Activated gamma-delta T cell treated with anti-CD3 and anti-CD28 coated beads, Interleukin-2, amount 50 U/mL, for 16 hours (primary cell): Measurements from ENCODE around the gene OR2AG2.
"Not testable (repeated sequence)": the region's sequence is repeated elsewhere in the genome, so short reads cannot be mapped to it uniquely, and the experiment has no call there.

Experiments used
- DNase-seq: peaks from one replicate; pipeline ENCODE4 v3.0.0-alpha.2; 2020; ENCODE audit warnings: low read depth

Gene OR2AG2, protein sequence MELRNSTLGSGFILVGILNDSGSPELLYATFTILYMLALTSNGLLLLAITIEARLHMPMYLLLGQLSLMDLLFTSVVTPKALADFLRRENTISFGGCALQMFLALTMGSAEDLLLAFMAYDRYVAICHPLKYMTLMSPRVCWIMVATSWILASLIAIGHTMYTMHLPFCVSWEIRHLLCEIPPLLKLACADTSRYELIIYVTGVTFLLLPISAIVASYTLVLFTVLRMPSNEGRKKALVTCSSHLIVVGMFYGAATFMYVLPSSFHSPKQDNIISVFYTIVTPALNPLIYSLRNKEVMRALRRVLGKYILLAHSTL

DNA sequence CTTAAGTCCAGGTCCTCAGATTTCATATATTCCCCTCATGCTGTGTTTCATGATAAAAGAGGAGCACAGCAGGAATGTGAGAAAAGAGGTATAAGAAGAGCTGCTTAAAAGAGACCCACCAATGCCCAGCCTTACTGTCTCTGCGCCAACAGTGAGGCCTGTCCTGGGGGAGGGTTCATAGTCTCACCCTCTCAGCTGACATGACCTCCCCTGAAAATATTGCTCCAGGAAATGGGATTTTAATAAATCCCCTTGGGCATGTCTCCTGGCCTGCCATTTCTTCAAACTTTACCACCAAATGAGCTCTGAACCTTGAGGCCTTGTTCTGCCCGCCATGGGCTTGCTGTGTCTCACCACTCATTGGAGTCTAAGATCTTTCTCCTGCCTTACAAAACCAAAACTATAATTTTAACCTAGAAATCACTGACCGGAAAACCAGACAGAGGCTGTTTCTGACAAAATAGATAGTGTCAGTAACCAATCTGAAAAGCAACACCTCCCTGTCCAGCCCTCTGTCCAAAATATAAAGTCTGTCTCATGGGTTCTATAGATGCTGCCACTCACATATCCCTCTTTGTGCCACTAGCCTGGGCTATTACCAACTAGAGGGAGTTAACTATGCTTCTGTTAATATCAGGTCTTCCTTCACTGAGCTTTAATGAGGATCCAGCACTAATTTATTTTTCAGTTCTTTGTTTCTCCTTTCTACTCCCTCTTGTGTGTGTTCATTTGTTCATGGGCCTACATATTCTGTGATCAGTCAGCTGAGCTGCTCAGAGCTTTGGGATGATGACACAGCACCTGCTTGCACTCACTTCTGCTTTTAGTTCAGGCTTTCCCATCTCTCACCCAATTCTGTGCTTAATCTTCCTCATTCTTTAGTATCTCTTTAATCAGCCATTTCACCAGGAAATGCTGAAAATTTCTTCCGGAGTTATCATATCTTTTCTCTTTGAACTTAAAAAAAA lies at the start of gene OR2AG2:
TSS of gene OR2AG2 (minus strand) at position 51 of the 968 bp plus-strand sequence. CDS start 3,019 bp downstream, outside the sequence.
- no peak for DNase-seq

DNA sequence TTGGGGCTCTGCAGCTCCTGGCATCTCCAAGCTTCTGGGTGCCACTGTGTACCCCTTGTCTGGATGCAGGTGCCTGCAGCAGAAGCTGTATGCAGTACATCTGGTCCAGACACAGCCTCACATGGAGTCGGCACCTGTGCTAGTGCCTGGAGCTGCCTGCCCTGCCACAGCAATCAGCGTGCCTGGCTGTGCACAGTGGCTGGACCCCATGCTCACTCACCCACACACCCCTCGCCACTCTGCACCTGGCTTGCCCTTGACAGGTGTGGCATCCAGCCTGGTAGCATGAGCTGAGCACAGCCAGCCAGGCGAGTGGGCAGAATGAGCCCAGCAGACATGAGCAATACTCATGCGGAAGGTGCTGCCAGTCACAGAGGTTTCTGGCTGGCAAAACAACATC lies 47.2 kb upstream of the OR2AG2 start:
- DNase-seq = no peak

DNA sequence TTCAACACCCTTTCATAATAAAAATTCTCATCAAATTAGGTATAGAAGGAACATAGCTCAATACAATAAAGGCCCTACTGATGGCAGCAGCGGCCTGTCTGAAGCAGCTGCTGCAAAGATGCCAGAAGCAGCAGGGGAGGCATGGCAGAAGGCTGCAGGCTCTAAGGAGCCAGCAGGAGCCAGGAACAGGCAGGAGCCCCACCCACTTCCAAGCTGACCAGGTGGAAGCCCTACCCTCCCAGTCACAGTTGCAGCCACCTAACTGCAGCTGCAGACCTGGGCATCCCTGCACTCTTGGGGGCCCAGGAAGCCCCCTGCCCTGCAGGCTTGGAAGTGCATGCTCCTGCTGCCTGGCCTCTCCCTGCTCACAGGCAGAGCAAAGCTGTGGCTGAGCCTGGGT lies 45.9 kb upstream of the OR2AG2 start:
- no peak for DNase-seq

DNA sequence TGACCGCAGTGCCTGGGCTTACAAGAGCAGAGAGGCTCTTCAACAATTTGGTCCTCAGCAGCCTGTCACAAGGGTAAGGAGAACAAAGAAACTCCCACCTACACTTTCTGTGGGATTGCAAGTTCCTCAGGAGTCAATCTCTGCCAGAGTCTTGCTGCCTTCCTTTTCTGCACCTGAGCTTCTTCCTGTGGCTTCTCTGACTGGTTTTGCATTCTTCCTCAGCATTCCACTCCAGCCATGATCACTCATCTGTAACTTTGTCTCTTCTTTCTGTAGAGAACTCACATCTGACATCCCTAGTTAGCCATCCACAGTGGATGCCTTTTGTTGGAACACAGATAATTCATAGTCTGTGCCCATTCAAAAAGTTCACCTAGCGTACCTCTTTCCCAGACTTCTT lies 41.9 kb upstream of the OR2AG2 start:
- no peak for DNase-seq

DNA sequence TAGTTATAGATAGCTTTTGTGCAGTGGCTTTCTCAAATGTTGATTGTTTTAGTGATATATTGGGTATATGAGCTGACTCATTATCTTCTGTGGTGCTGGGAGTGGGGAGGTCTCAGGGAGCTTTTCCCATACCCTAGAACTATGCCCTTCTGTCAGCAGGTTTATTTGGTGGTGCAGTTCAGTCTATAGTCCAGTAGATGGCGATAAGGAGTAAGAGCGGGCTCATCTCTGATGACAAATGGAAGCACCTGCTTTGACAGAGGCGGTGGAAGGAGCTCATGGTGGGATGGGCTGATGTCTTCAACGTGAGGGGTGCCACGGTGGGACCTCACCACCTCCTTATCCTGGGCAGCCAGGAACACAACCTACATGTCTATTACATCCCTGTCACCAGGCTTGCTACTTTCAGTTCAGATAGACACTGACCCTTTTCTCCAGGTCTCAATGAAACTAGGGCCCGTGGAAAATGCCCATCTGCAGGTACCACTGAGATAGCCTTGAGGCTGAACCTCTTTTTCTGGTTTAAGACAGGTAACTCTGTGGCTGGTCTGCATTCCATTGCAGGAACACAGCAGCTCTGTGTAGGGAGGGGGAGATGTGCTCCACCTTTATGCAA lies 40.7 kb upstream of the OR2AG2 start:
- no peak for DNase-seq

DNA sequence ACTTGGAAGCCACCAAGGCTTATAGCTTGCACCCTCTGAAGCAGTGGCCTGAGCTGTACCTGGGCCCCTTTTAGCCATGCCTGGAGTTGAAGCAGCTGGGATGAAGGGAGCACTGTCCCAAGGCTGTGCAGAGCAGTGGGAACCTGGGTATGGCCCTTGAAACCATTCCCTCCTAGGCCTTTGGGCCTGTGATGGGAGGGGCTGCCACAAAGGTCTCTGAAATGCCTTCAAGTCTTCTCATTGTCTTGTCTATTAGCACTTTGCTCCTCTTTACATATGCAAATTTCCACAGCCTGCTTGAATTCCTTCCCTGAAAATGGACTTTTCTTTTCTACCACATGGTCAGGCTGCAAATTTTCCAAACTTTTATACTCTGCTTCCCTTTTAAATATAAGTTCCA lies 29.3 kb upstream of the OR2AG2 start:
- DNase-seq = not testable (repeated sequence)

DNA sequence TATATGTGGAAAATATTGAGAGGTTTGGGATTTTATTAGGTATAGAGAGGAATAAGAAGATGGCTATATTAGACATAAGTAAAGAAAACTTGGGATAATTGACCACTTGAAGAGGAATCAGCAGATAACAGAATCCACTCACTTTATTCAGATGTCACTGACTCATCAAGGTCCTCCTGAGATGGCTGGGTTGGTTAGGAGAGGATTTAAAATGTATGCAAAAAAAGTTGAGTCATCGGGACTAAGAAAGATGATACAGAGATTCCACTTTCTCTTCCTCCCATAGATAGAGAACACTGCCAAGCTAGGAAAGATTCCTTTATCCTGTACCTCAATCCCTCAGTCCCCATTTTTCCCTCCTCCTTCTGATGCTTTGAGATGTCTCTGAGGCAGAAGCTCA lies 27.6 kb upstream of the OR2AG2 start, which contains the start of gene OR6A2:
TSS of gene OR6A2 (minus strand) at position 288 of the 400 bp plus-strand sequence. CDS start 3,981 bp downstream, outside the sequence.
- no peak for DNase-seq

DNA sequence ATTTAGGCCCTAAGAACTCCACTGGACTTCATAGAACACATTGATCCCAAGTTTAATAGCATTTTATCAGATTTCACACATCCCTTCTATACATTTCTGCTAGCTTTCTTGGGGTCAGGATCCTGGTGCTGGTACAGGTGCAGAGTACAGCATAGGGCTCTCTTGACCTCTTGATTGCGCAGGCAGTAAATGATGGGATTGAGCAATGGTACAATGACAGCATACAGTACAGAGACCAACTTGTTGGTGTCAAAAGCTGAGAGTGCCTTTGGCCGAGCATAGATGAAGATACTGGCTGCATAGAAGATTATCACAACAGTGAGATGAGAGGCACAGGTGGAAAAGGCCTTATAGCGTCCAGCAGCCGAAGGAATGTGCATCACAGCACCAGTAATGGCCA lies 22.9 kb upstream of the OR2AG2 start:
- no peak for DNase-seq

DNA sequence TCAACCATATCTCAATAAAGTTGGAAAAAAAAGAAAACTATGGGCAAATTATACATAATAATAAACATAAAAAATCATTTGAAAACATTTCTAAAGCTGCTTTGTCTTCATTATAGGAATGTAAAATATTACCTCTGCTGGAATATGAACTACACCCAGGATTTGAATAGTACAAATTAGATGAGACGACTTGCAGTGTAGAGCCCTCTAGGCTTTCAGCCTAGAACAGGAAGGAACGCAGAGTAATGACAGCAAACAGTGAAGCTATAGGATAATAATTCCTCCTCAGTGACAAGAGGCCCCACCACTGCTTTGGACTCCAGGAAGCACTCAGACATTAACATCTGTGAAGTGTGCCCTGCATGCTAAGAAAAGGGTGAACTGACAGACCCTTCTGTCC lies 18.8 kb upstream of the OR2AG2 start:
- no peak for DNase-seq

DNA sequence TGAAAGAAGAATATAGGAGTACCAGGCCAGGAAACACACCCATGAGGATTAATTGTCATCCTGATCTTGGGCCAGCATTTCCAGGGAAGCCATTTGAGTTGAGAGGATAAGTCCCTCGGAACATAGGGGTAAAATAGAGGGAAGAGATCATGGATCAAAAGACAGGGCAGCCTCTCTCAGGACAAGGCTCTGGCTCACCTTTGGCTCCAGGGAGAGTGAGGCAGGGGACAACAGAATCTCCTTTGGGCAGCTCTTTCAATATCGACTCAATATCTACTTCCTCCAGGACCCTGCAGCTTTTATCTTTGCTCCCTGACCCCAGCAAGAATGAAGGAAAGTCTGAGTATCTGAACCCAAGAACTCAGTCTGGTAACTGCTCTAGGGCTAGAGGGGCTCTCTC lies 10.9 kb upstream of the OR2AG2 start, which contains the start of gene OR2AG1:
TSS of gene OR2AG1 (plus strand) at position 301 of the 400 bp plus-strand sequence. CDS start 2,018 bp downstream, outside the sequence.
- DNase-seq = no peak

DNA sequence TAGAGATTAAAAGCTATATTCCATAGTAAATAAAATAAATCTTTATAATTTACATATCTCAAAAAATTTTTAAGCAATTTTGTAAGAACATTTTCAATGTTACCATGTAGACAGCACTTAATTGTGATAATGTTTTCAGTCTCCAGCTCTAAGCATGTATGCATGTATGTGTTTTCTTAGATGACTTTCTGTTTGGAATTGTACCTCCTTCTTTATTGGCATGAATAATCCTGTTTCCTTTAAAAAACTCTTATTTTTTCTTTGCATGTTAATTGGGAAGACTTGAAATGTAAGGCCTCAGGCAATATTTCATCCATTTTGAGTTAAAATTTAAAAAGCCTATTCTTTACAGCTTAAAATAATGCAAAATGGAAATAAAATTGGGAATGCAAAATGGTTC lies 9.1 kb upstream of the OR2AG2 start:
- DNase-seq = no peak

DNA sequence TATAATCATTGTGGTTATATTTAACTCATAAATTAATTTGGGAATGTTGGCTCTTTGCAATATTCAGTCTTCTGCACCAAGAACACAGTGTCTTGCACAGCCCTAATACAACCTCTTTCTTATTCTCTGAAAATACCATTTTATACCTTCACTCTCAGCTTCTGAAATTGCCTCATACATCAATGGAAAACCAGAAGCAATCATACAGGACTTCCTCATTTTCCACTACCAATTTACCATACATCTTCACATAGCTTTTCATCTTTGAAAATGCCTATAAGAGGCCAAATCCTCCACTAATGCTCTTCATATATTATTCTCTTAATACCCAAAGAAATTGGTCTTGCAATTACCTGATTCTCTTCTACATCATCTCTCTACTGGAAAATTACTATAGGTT lies 6.7 kb upstream of the OR2AG2 start:
- DNase-seq = no peak

DNA sequence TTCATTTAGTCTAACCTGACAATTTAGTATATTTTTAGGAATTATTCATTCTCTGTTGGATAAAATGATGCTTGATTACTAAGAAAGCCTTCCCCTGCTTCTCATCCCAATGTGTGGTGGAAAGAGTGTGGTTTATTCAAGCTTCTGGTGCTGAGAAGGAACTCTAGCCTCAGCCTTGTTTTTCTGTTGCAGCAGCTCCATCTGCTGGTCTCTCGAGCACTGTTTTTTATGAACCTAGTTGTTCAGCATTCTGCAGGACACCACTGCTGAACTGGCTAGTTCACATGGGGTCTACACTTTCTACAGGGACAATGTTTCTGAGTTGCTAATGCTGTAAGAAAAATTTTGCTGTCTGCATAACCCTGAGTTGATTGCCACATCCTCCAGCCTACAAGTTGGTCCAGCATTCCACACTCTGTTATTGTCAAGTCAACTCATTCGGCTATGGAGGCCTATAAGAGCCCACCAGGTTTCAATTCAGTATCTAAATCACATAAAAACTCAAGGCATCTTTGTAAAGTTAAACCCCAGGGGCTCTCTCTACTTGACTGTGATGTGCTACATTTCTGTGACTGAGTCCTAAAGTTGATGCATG lies 14.3 kb downstream of the OR2AG2 start:
- DNase-seq = peak; percentile 38

DNA sequence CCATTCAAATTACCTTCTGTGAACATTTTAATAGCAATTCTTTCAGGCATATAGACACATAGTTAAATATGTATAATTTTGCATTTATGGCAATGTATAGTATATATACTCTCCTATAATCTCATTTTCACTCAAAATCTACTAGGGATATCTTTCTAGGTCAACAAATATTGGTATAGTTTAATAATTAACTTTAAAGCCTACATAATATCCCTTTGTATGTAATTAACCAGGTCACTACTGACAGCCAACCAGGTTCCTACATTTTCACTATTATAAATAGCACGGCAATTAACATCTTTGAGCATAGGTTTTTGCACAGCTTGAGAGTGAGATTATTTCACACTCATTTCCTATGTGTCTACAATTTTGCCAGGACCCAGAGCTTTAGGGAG lies 15.8 kb downstream of the OR2AG2 start:
- DNase-seq = no peak

DNA sequence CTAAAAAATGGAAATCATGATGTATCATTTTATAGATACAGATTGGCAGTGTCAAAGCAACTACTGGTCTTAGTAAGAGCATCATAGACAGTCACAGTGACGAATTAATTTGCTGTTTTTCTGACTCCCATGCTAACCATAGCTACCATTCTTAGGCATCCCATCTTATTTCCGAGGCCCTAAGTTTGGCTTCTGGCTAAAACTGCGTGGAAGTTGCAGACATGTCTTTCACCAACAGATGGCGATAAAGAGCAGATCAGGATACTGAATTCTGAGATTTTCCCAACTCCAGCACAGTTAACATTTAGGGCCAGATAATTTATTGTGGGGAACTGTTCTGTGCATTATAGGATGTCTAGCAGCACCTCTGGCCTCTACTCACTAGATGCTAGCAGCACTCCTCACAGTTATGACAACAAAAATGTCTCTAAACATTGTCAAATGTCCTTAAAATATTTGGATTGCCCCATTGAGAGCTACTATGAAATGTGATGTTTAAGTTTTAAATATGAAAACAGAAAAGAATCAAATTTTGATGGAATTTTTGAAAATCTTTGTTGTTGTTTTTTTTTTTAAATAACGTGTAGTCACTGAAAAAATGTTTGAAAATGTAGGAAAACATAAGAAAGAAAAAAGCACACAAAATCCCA lies 16.3 kb downstream of the OR2AG2 start:
- DNase-seq = no peak

DNA sequence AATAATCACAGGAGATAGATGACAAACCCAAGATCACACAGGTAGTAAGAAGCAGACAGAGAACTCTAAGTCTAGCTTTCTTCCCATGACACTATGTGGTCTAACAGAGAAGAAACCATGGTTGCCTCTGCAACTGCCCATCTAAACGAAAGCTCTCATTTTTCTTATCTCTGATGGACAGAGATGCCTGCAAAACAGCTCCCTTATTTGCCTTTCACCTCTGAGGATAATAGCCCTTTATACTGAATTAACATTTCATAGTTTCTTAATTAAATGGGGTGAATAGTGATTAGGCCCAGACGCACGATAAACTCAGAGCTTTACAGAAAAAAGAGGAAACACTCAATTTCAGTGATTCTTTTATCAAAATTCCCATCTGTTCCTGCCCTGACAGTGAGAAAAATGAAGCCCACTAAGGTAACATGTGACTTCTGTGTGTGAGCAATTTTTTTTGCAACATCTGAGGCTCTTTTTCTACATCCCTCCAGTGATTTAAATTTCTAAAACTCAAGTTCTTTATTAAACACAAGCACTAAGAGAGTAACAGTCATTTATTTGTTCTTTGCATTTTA lies 24.6 kb downstream of the OR2AG2 start:
- no peak for DNase-seq

DNA sequence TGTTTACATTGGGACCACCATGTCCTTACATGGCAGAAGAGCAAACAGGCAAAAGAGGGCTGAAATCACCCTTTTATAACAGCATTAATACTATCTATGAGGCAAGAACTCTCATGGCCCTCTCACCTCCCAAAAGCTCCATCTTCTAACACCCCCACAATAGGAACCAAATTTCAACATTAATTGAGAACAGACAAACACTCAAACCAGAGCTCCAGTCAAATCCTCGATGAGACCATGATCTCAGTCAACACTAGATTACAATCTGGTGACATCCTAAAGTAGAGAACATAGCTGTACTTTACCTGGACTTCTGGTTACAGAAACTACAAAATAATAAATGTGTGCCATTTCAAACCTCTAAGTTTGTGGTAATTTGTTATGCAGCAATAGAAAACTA lies 25.1 kb downstream of the OR2AG2 start:
- DNase-seq = no peak

DNA sequence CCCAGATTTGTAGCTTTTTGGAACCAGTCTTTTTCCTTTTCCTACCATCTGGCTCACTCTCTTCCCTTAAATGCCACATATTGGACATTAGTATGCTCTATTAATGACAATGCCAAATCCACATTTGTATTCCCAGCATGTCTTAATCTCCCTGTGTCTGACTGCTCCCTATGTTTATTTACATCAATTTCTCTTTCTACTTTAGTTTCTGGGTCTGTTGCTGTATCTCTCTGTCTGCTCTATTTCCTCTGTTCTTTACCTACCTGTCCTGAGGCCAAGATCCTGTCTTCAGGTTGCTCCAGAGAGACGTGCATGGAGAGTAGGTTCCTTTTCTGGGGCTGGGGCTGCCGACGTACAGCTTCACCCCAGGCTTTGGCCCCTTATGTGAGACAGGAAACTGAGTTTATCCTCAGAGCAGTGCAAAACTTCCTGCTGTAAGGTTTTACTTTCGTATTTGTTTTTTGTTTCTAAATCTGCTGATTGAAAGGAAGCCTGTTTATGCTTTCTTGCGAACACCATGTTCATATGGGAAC lies 25.6 kb downstream of the OR2AG2 start:
- DNase-seq = peak; percentile 19

DNA sequence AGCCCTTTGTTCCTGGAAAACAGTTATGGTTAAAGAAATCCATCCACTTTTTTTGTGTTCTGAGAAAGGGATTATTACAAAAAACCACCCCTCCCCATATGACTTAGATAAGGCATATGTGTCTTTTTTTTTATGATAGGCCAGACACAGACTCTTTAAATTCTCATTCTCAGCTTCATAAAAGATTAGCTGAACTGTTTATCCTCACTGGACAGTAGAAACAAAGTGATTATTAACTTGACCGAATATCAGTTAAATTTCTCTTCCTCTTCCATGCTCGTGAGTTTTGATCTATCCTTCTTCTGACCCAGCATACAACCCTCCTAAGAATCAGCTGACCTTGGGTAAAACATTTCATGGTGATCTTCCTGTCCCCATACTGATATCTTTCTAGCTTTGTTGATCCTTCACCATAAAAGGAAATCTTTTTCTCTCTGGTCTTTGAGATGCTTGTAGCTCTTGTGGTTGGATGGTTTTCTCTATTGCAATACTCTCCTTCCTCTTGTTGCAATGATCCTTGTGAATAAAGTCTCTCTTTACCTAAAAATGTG lies 26.2 kb downstream of the OR2AG2 start:
- DNase-seq = no peak

DNA sequence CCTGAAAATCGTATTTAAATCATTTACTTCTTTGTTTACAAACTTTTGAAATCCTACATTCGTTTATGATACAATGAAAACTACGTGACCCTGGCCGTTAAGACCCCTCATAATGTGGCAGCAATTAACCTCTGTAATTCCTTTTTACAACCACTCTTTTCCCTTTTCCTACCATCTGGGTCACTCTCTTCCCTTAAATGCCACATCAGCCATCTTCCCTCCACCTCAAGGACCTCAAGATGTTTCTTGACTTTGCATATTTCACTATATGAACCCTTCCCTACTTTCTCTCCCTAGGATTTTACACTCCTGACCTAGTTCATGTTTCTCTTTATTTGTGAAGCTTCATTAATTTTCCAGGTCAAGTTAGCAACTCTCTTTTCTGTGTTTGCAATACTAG lies 26.8 kb downstream of the OR2AG2 start:
- no peak for DNase-seq

DNA sequence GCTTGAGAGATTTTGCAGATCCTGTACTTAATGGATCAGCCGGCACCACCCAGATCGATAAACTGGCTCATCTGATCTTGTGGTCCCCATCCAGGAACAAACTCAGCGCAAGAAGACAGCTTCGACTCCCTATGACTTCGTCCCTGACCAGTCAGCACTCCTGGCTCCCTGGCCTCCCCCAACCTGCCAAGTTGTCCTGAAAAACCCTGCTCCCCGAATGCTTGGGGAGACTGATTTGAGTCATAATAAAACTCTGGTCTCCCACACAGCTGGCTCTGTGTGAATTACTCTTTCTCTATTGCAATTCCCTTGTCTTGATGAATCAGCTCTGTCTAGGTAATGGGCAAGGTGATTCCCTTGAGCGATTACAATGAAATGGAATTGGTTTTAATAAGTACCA lies 29.5 kb downstream of the OR2AG2 start:
- DNase-seq = no peak
